ENCODE data around the gene PYDC1.
"Not testable (repeated sequence)": the region's sequence is repeated elsewhere in the genome, so short reads cannot be mapped to it uniquely, and the experiment has no call there.

The PYDC1 gene

DNA sequence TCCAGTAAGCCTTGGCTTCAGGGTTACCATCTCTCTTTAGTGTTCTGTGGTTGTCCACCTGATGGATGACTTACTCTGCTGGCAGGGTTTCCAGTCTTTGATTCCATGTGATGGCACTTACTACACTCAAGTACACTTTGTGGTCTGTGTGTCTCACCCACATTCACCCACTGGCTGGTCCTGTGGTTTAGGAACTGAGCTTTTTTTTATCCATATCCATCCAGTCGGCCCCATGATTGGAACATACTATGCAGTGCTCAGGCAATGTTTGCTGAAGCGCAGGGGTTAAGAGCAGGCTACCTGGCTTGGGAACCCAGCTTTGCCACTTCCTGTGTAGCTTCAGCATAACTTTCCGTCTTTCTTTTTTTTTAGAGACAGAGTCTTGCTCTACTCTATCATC is 39.8 kb downstream of the PYDC1 start:
- no peak for DNase-seq

DNA sequence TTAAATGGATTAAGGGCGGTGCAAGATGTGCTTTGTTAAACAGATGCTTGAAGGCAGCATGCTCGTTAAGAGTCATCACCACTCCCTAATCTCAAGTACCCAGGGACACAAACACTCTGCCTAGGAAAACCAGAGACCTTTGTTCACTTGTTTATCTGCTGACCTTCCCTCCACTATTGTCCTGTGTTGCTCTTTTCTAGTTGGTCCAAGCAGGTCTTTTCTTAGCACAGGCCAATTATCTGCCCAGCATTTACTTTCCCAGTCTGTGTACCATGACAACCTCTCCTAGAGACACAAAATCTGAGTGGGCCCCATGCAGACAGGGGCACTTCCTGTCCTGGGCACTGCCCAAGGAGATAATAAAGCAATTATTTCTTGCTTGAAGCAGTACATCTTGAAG is 46.9 kb downstream of the PYDC1 start:
- DNase-seq = not testable (repeated sequence)

DNA sequence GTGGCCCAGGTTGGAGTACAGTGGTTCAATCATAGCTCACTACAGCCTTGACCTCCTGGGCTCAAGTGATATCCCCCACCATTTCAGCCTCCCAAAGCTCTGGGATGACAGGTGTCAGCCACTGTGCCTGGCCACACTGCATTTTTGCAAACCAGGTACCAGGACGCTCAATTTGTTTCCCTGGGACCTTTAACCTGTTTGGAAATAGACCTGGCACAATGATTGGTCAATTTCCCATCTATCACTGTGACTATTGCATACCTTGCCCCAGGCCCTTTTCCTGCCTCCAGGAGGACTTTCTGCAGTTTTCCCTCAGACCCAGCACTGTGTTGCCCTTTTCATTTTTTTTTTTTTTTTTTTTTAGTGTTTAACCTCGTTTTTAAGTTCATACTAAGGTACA is 48.1 kb downstream of the PYDC1 start:
- no peak for DNase-seq

DNA sequence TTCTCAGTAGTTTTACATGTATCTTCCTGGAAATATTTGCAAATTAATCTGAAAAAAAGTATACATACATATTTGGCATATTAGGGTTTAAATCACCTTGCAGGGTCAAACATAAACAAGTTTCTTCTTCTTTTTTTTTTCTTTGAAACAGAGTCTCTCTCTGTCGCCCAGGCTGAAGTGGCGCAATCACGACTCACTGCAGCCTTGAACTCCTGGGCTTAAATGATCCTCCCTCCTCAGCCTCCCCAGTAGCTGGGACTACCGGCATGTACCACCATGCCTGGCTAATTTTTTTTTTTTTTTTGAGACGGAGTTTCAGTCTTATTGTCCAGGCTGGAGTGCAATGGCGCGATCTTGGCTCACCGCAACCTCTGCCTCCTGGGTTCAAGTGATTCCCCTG is 49.6 kb downstream of the PYDC1 start:
- DNase-seq = no peak
